GM12801 (cell line): ENCODE data around the gene SYMPK.

Source experiments
- CTCF ChIP-seq: IDR thresholded peaks from one replicate; pipeline ENCODE4 v1.5.1; 2011; ENCODE audit warnings: control low read depth; ENCODE audit not compliant: insufficient read length; ENCODE audit errors: extremely low read depth

Gene SYMPK

GRCh38 chr19:45765702-45766295 is 97.1 kb downstream of the SYMPK start:
- TF ChIP-seq CTCF: no peak
